K562 (cell line): ENCODE results near the gene ABCC12. TPM values are rescaled to one million over a fixed set of nuclear protein-coding genes. Genes with fewer than 3 reads are reported as not detected.

Experiments used
- ATAC-seq: fragments of 200-7000 bp; cut with Tn5 transposase; 3 replicates; pipeline ENCODE4 v1.9.1; 2020; ENCODE audit warnings: moderate library complexity
- BruUV-seq: library from RNA; stranded (reverse); fragments of 400-500 nt; replicated peaks from 2 replicates; lab custom pipeline; 2021; lab: Mats Ljungman, UMichigan
- CTCF ChIA-PET: fragments of 300-600 bp; formaldehyde crosslinking; extraction: SDS; loops from one replicate; lab custom pipeline; 2021; ENCODE audit warnings: low intra/inter-chr PET ratio; lab: Yijun Ruan, JAX
- POLR2A ChIA-PET: fragments of 300-600, 350-650 bp; sonication (Branson Sonifier 250); formaldehyde crosslinking; extraction: SDS; loops from one replicate; lab custom pipeline; 2021; ENCODE audit warnings: antibody characterized with exemption, inconsistent platforms; lab: Yijun Ruan, JAX
- DNase-seq, 4 experiments: peaks; one replicate each; pipeline versions ENCODE4 v3.0.0 to v3.0.0-alpha.2; 2011 to 2018; ENCODE audit warnings: low spot score in 3 of 4, mixed read lengths in 3 of 4; ENCODE audit errors: extremely low read depth in 1 of 4
- FAIRE-seq: peaks from 2 replicates; lab custom pipeline; 2011; peaks lifted over from hg19 to GRCh38; lab: Jason Lieb, UNC
- H2AFZ ChIP-seq: 2 replicates; pipeline ENCODE4 v1.6.0; 2011; ENCODE audit warnings: low read depth, low read length, control low read depth, inconsistent platforms
- H3K27ac ChIP-seq: fragments of 200-600 bp; 3 replicates; pipeline ENCODE4 v1.8.0; 2011; ENCODE audit warnings: low read depth, mild to moderate bottlenecking, control low read depth, inconsistent platforms, low read length, moderate library complexity, mixed read lengths; ENCODE audit errors: extremely low read depth
- H3K27me3 ChIP-seq, 2 experiments: fragments of 300-600 bp in 1 of 2; 2 replicates in 1 of 2; 3 replicates in 1 of 2; pipeline versions ENCODE4 v1.6.0 to v1.8.0; 2011; ENCODE audit warnings: inconsistent platforms in 2 of 2, low read length in 2 of 2, mild to moderate bottlenecking in 1 of 2, mixed read lengths in 1 of 2, moderate library complexity in 1 of 2; ENCODE audit not compliant: control insufficient read depth in 2 of 2, insufficient read depth in 2 of 2
- H3K36me3 ChIP-seq: fragments of 300-600 bp; 3 replicates; pipeline ENCODE4 v1.8.0; 2011; ENCODE audit warnings: mild to moderate bottlenecking, low read length, inconsistent platforms; ENCODE audit not compliant: control insufficient read depth, insufficient read depth
- H3K4me1 ChIP-seq, 2 experiments: fragments of 200-600 bp in 1 of 2; replicated peaks in 1 of 2; 2 replicates in 1 of 2; 3 replicates in 1 of 2; pipeline versions ENCODE4 v1.5.1 to v1.8.0; 2011; ENCODE audit warnings: inconsistent platforms in 2 of 2, low read length in 2 of 2, mild to moderate bottlenecking in 1 of 2, mixed read lengths in 1 of 2, moderate library complexity in 1 of 2; ENCODE audit not compliant: control insufficient read depth in 2 of 2, insufficient read depth in 2 of 2
- H3K4me2 ChIP-seq: 2 replicates; pipeline ENCODE4 v1.6.1; 2011; ENCODE audit warnings: low read length, control low read depth, inconsistent platforms, mixed read lengths; ENCODE audit not compliant: insufficient read depth
- H3K4me3 ChIP-seq: fragments of 200-600 bp; sonication (generic), shearing (Covaris generic); 2 replicates; pipeline ENCODE4 v1.5.1; 2016; ENCODE audit warnings: control low read depth, inconsistent platforms
- H3K79me2 ChIP-seq: fragments of 200-600 bp; 3 replicates; pipeline ENCODE4 v1.8.0; 2011; ENCODE audit warnings: low read length, inconsistent platforms; ENCODE audit not compliant: control insufficient read depth, insufficient read depth
- H3K9ac ChIP-seq, 2 experiments: 2 replicates each; pipeline versions ENCODE4 v1.6.0 to v1.6.1; 2011; ENCODE audit warnings: low read depth in 2 of 2, low read length in 2 of 2, control low read depth in 1 of 2, inconsistent platforms in 1 of 2, mild to moderate bottlenecking in 1 of 2, mixed read lengths in 1 of 2; ENCODE audit not compliant: insufficient read depth in 1 of 2
- H3K9me1 ChIP-seq: one replicate; pipeline ENCODE4 v1.6.0; 2011; ENCODE audit warnings: inconsistent platforms, mild to moderate bottlenecking, low read length, moderate library complexity; ENCODE audit not compliant: control insufficient read depth, insufficient read depth
- H3K9me3 ChIP-seq: replicated peaks from 2 replicates; pipeline ENCODE4 v1.5.1; 2011; ENCODE audit warnings: low read depth, low read length, inconsistent platforms; ENCODE audit not compliant: control insufficient read depth, insufficient read depth
- H4K20me1 ChIP-seq: replicated peaks from 2 replicates; pipeline ENCODE4 v1.6.1; 2011; ENCODE audit warnings: low read length, inconsistent platforms, mixed read lengths; ENCODE audit not compliant: control insufficient read depth, insufficient read depth
- BRCA1 ChIP-seq, 2 experiments: fragments of 450-650 bp in 1 of 2; sonication (generic) in 1 of 2; formaldehyde crosslinking in 1 of 2; IDR thresholded peaks; 2 replicates each; pipeline versions ENCODE4 v1.5.0 to v1.6.1; 2017 to 2020; ENCODE audit warnings: mild to moderate bottlenecking in 1 of 2, missing genetic modification reagents in 1 of 2
- FOXK1 ChIP-seq: sonication (generic); formaldehyde crosslinking; IDR thresholded peaks from 2 replicates; pipeline ENCODE4 v1.8.0; 2022; ENCODE audit warnings: missing genetic modification reagents, mild to moderate bottlenecking, borderline replicate concordance
- ZBTB17 ChIP-seq: fragments of 450-650 bp; formaldehyde crosslinking; IDR thresholded peaks from 2 replicates; pipeline ENCODE4 v1.4.0; 2020; ENCODE audit warnings: mild to moderate bottlenecking
- ZNF134 ChIP-seq: fragments of 250-450 bp; sonication (Bioruptor Pico); conservative IDR thresholded peaks from 2 replicates; pipeline ENCODE4 v1.4.0; 2020
- ZNF407 ChIP-seq: fragments of 450-650 bp; IDR thresholded peaks from 2 replicates; pipeline ENCODE4 v1.6.1; 2016; ENCODE audit warnings: low read depth
- WGBS: fragments of 100-300 bp; shearing (Covaris generic); methylation state at CpG from one replicate; pipeline ENCODE4 v1.1.6; 2016; ENCODE audit warnings: low coverage, mixed read lengths; ENCODE audit not compliant: insufficient coverage; ENCODE audit errors: missing lambda C conversion rate; 5-methylcytosine and 5-hydroxymethylcytosine counted together
- in situ Hi-C: fragments of 300-500 bp; cut with MboI; formaldehyde crosslinking; loops from 4 replicates; pipeline ENCODE4 v1.15.0; 2018; ENCODE audit warnings: inconsistent platforms, mixed read lengths
- intact Hi-C: fragments of 100-400 bp; cut with micrococcal nuclease; formaldehyde crosslinking; loops from 2 replicates; pipeline ENCODE4 v1.14.2; 2022
- polyA plus RNA-seq, 8 experiments: library from polyadenylated mRNA; depleted of rRNA in 4 of 8; stranded (reverse) in 5 of 8; unstranded in 3 of 8; fragments of >200 nt; fragmentation: Nextera tagmentation in 2 of 8; fragmentation: Illumina TruSeq in 1 of 8; extraction: Ambion mirVana in 2 of 8; extraction: Trizol in 1 of 8; gene quantifications; 2 replicates each; pipeline versions ENCODE4 v1.2.1 to v1.2.3, GENCODE V29; 2011 to 2014; ENCODE audit warnings: inconsistent platforms in 1 of 8, missing spikeins in 1 of 8
- total RNA-seq, 7 experiments: library from RNA; depleted of rRNA in 6 of 7; stranded (reverse); fragments of >200 nt in 6 of 7; fragmentation: Illumina TruSeq in 2 of 7; extraction: Trizol in 2 of 7; gene quantifications; 2 replicates each; pipeline versions ENCODE4 v1.2.1 to v1.2.3, GENCODE V29; 2011 to 2021; ENCODE audit warnings: low replicate concordance in 1 of 7

Gene ABCC12
- total and polyA plus RNA-seq, 9 of the 15 experiments (the other 6 are each of a cell fraction or from before 2014, with no cell fraction given): not detected

GRCh38 chr16:48110000-48110399 is 45.8 kb downstream of the ABCC12 start:
- H3K79me2 ChIP-seq: no peaks in the 10 kb centered on the region
- intact Hi-C loops (no loop called here), in situ Hi-C loops (no loop called here)
- CTCF ChIA-PET: no interaction called here
- ATAC-seq: no peak
- FAIRE-seq: no peak
- no peaks in the 10 kb centered on the region for H3K9me1 ChIP-seq
- no peak for TF ChIP-seq FOXK1 (CRISPR knock-in tag)
- TF ChIP-seq ZBTB17: peak; percentile 76; the same call in 1 of the 2 replicates
- H3K36me3 ChIP-seq: no peaks in the 10 kb centered on the region
- WGBS: 2% methylated on average over 7 of the region's 7 CpGs
- H3K9ac ChIP-seq: no peak overlapping the region
- H2AFZ ChIP-seq: no peak overlapping the region
- BruUV-seq: no TSS peak
- H3K9me3 ChIP-seq: no peaks in the 10 kb centered on the region
- no peaks in the 10 kb centered on the region; the same call in 1 of the 2 replicates for H4K20me1 ChIP-seq
- no peak for DNase-seq
- no peaks in the 10 kb centered on the region for H3K4me1 ChIP-seq
- no peak overlapping the region for H3K27ac ChIP-seq
- POLR2A ChIA-PET: no interaction called here
- no peak overlapping the region for H3K4me3 ChIP-seq
- peaks cover 2 to 18% of the 10 kb centered on the region in 2 experiments; a peak in 4 of 5 replicates for H3K27me3 ChIP-seq
- H3K4me2 ChIP-seq: no peak overlapping the region

- Histone ChIP-seq H3K36me3 (no peaks in the 10 kb centered on the region), H3K27ac (no peak overlapping the region), H3K9ac (no peak overlapping the region), H3K79me2 (no peaks in the 10 kb centered on the region), H4K20me1 (no peaks in the 10 kb centered on the region; the same call in 1 of the 2 replicates), H3K27me3 (peaks cover 7 to 19% of the 10 kb centered on the region in 2 experiments; a peak in 4 of 5 replicates), H3K9me1 (no peaks in the 10 kb centered on the region), H3K4me3 (no peak overlapping the region), H3K4me2 (no peak overlapping the region), H3K4me1 (no peaks in the 10 kb centered on the region), H2AFZ (no peak overlapping the region), H3K9me3 (no peaks in the 10 kb centered on the region)
- FAIRE-seq (no peak), ATAC-seq (no peak), DNase-seq (no peak)
- intact Hi-C loops: no loop called here
- TF ChIP-seq BRCA1 (IDR thresholded peaks at IDR 0.05): no peak
- TF ChIP-seq BRCA1 (CRISPR knock-in tag; IDR thresholded peaks at IDR 0.05): no peak
- no peak for TF ChIP-seq ZNF134 (CRISPR knock-in tag)
- TF ChIP-seq ZNF407: no peak
- BruUV-seq: no TSS peak
- in situ Hi-C loops: no loop called here
- 0% methylated on average over 9 of the region's 9 CpGs for whole genome bisulfite sequencing
- ChIA-PET CTCF (no interaction called here), POLR2A (interaction anchor here (0.5 to 1.1 kb wide), 2 partner anchors 10 to 443 kb away, joined by 3 read pairs; no protein-coding TSS in a partner anchor)
Measured at GRCh38 chr16:48109475-48109874, 46.3 kb downstream of the ABCC12 start.
